H9 (cell line): ENCODE data around the gene FAM193A. TPM values are rescaled to one million over a fixed set of nuclear protein-coding genes. Genes with fewer than 3 reads are reported as not detected.

Experiments used
- DNase-seq: peaks from one replicate; pipeline ENCODE4 v3.0.0-alpha.2; 2017
- H2AFZ ChIP-seq: one replicate; pipeline ENCODE4 v1.6.1; 2013; ENCODE audit warnings: mild to moderate bottlenecking, low read length, control low read depth, moderate library complexity
- H2AK5ac ChIP-seq: 2 replicates; pipeline ENCODE4 v1.6.1; 2013; ENCODE audit warnings: low read length, control low read depth, mixed read lengths; ENCODE audit not compliant: insufficient read length
- H2BK120ac ChIP-seq: one replicate; pipeline ENCODE4 v1.6.1; 2013; ENCODE audit warnings: low read depth, mild to moderate bottlenecking, low read length, control low read depth, inconsistent platforms; ENCODE audit not compliant: poor library complexity, severe bottlenecking
- H2BK12ac ChIP-seq: 2 replicates; pipeline ENCODE4 v1.6.1; 2013; ENCODE audit warnings: low read length, control low read depth, mixed read lengths, low read depth; ENCODE audit not compliant: insufficient read length
- H2BK15ac ChIP-seq: 2 replicates; pipeline ENCODE4 v1.6.1; 2013; ENCODE audit warnings: low read depth, low read length, control low read depth
- H2BK20ac ChIP-seq: one replicate; pipeline ENCODE4 v1.6.1; 2013; ENCODE audit warnings: low read depth, mild to moderate bottlenecking, low read length, control low read depth, inconsistent platforms; ENCODE audit not compliant: poor library complexity, severe bottlenecking
- H2BK5ac ChIP-seq: 2 replicates; pipeline ENCODE4 v1.6.1; 2013; ENCODE audit warnings: low read length, control low read depth, mixed read lengths; ENCODE audit not compliant: insufficient read length
- H3K14ac ChIP-seq: 2 replicates; pipeline ENCODE4 v1.6.1; 2013; ENCODE audit warnings: low read length, control low read depth; ENCODE audit not compliant: insufficient read depth
- H3K18ac ChIP-seq: 2 replicates; pipeline ENCODE4 v1.6.1; 2013; ENCODE audit warnings: low read depth, mild to moderate bottlenecking, mixed read lengths, low read length, control low read depth; ENCODE audit not compliant: insufficient read length
- H3K23ac ChIP-seq: 2 replicates; pipeline ENCODE4 v1.6.1; 2013; ENCODE audit warnings: low read length, control low read depth, mixed read lengths, low read depth; ENCODE audit not compliant: insufficient read length
- H3K23me2 ChIP-seq: 2 replicates; pipeline ENCODE4 v1.6.1; 2013; ENCODE audit warnings: low read depth, mild to moderate bottlenecking, mixed read lengths, low read length, control low read depth; ENCODE audit not compliant: insufficient read length, poor library complexity, severe bottlenecking
- H3K27ac ChIP-seq: 2 replicates; pipeline ENCODE4 v1.5.1; 2013; ENCODE audit warnings: low read length, control low read depth, mixed read lengths, low read depth; ENCODE audit not compliant: insufficient read length
- H3K27me3 ChIP-seq: 2 replicates; pipeline ENCODE4 v1.6.1; 2013; ENCODE audit warnings: low read length, control low read depth, inconsistent platforms; ENCODE audit not compliant: insufficient read depth
- H3K4ac ChIP-seq: 2 replicates; pipeline ENCODE4 v1.6.1; 2013; ENCODE audit warnings: low read depth, mild to moderate bottlenecking, control low read depth, inconsistent platforms, low read length, moderate library complexity
- H3K4me1 ChIP-seq: 2 replicates; pipeline ENCODE4 v1.6.1; 2013; ENCODE audit warnings: low read length, control low read depth, inconsistent platforms; ENCODE audit not compliant: insufficient read depth
- H3K4me2 ChIP-seq: 2 replicates; pipeline ENCODE4 v1.6.1; 2013; ENCODE audit warnings: low read length, control low read depth, mixed read lengths; ENCODE audit not compliant: insufficient read length, insufficient read depth
- H3K56ac ChIP-seq: 2 replicates; pipeline ENCODE4 v1.6.1; 2013; ENCODE audit warnings: low read depth, mild to moderate bottlenecking, mixed read lengths, low read length, control low read depth; ENCODE audit not compliant: insufficient read length
- H3K79me1 ChIP-seq: 2 replicates; pipeline ENCODE4 v1.6.1; 2013; ENCODE audit warnings: low read depth, mild to moderate bottlenecking, moderate library complexity, low read length, control low read depth, inconsistent platforms; ENCODE audit not compliant: insufficient read depth, poor library complexity, severe bottlenecking
- H3K79me2 ChIP-seq: 2 replicates; pipeline ENCODE4 v1.6.1; 2013; ENCODE audit warnings: low read length, control low read depth, inconsistent platforms; ENCODE audit not compliant: insufficient read depth
- H3K9ac ChIP-seq: 2 replicates; pipeline ENCODE4 v1.6.1; 2013; ENCODE audit warnings: low read length, control low read depth, mixed read lengths; ENCODE audit not compliant: insufficient read length; ENCODE audit errors: extremely low read depth
- H3K9me3 ChIP-seq: one replicate; pipeline ENCODE4 v1.6.1; 2013; ENCODE audit warnings: low read depth, low read length, inconsistent platforms; ENCODE audit not compliant: control insufficient read depth
- H3T11ph ChIP-seq: one replicate; pipeline ENCODE4 v1.6.1; 2013; ENCODE audit warnings: mild to moderate bottlenecking, low read length, control low read depth, inconsistent platforms
- H4K20me1 ChIP-seq: one replicate; pipeline ENCODE4 v1.6.1; 2013; ENCODE audit not compliant: control insufficient read depth, insufficient read length, insufficient read depth
- H4K5ac ChIP-seq: 2 replicates; pipeline ENCODE4 v1.6.1; 2013; ENCODE audit warnings: low read depth, mild to moderate bottlenecking, mixed read lengths, low read length, control low read depth; ENCODE audit not compliant: insufficient read length
- H4K8ac ChIP-seq: replicated peaks from 2 replicates; pipeline ENCODE4 v1.6.1; 2013; ENCODE audit warnings: low read length, control low read depth, mixed read lengths, low read depth; ENCODE audit not compliant: insufficient read length
- H4K91ac ChIP-seq: 2 replicates; pipeline ENCODE4 v1.6.1; 2013; ENCODE audit warnings: low read depth, mild to moderate bottlenecking, moderate library complexity, mixed read lengths, low read length, control low read depth; ENCODE audit not compliant: insufficient read length
- H3K27ac Mint-ChIP-seq, 3 experiments: 2 replicates in 2 of 3; 3 replicates in 1 of 3; pipeline ENCODE4 v1.8.0; 2020 to 2021; ENCODE audit warnings: mixed read lengths in 3 of 3, mild to moderate bottlenecking in 1 of 3, moderate library complexity in 1 of 3
- H3K27me3 Mint-ChIP-seq: 2 replicates; pipeline ENCODE4 v1.8.0; 2021; ENCODE audit warnings: low read depth, mild to moderate bottlenecking, moderate library complexity, mixed read lengths
- H3K36me3 Mint-ChIP-seq, 3 experiments: 2 replicates in 2 of 3; 3 replicates in 1 of 3; pipeline ENCODE4 v1.8.0; 2020 to 2021; ENCODE audit warnings: low read depth in 3 of 3, mixed read lengths in 3 of 3; ENCODE audit not compliant: insufficient read depth in 1 of 3
- H3K4me1 Mint-ChIP-seq, 2 experiments: 2 replicates each; pipeline ENCODE4 v1.8.0; 2020; ENCODE audit warnings: mixed read lengths in 2 of 2
- H3K4me3 Mint-ChIP-seq, 2 experiments: 2 replicates in 1 of 2; 3 replicates in 1 of 2; pipeline ENCODE4 v1.8.0; 2020 to 2021; ENCODE audit warnings: mild to moderate bottlenecking in 2 of 2, mixed read lengths in 2 of 2, moderate library complexity in 1 of 2
- H3K9me3 Mint-ChIP-seq, 2 experiments: 2 replicates in 1 of 2; 3 replicates in 1 of 2; pipeline ENCODE4 v1.8.0; 2020; ENCODE audit warnings: mild to moderate bottlenecking in 2 of 2, mixed read lengths in 2 of 2, moderate library complexity in 1 of 2
- WGBS: extraction: QIAGEN DNeasy Blood & Tissue Kit; methylation state at CpG from one replicate; pipeline ENCODE4 v1.1.7; 2013; ENCODE audit warnings: missing lambda C conversion rate, low lambda C conversion rate, mixed read lengths; ENCODE audit not compliant: insufficient read length; ENCODE audit errors: extremely low coverage; 5-methylcytosine and 5-hydroxymethylcytosine counted together
- total RNA-seq: library from RNA; stranded (reverse); gene quantifications from 2 replicates; pipeline ENCODE4 v1.2.1, GENCODE V29; 2021
- TF ChIP-seq, protein P1 (sequence below): fragments of 200-600 bp; sonication (generic); conservative IDR thresholded peaks from 3 replicates; pipeline ENCODE4 v1.8.0; 2021; ENCODE audit warnings: antibody characterized with exemption, mild to moderate bottlenecking

FAM193A gene
- total RNA-seq, 1 experiment from 2014 or later: 36.9 TPM

DNA sequence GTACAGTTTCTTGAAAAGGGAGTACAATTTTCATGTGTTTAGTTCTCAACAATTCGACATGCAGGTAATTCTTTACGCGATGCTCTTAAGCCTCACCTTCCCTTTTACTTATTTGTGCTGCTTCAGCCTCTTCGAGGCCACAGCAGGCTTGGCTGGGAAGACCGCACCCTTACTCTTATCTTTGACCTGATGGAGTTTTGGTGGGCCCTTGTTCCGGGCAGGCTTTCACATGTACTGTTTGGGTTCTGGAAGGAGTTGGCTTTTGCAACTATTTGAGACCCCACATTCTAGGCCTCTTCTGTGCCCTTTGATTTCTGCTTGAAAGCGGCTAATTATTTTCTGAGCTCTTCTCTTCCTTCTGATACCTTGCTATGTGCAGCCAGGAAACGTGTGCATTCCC lies 60.2 kb downstream of the FAM193A start:
- no peaks in the 10 kb centered on the region for H3K23me2 ChIP-seq
- no peak for DNase-seq
- no peak overlapping the region for H2BK20ac ChIP-seq
- peaks cover 5% of the 10 kb centered on the region for H4K20me1 ChIP-seq
- no peak overlapping the region for H4K5ac ChIP-seq
- peaks cover 65 to 71% of the 10 kb centered on the region in 2 experiments for H3K4me1 Mint-ChIP-seq
- TF ChIP-seq, protein P1, sequence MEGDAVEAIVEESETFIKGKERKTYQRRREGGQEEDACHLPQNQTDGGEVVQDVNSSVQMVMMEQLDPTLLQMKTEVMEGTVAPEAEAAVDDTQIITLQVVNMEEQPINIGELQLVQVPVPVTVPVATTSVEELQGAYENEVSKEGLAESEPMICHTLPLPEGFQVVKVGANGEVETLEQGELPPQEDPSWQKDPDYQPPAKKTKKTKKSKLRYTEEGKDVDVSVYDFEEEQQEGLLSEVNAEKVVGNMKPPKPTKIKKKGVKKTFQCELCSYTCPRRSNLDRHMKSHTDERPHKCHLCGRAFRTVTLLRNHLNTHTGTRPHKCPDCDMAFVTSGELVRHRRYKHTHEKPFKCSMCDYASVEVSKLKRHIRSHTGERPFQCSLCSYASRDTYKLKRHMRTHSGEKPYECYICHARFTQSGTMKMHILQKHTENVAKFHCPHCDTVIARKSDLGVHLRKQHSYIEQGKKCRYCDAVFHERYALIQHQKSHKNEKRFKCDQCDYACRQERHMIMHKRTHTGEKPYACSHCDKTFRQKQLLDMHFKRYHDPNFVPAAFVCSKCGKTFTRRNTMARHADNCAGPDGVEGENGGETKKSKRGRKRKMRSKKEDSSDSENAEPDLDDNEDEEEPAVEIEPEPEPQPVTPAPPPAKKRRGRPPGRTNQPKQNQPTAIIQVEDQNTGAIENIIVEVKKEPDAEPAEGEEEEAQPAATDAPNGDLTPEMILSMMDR: no peak
- H3K9me3 ChIP-seq: no peaks in the 10 kb centered on the region
- peak overlapping the region in 1 of 2 experiments; percentile 33; a peak in 2 of 5 replicates for H3K4me3 Mint-ChIP-seq
- peaks cover 33% of the 10 kb centered on the region; the same call in 1 of the 2 replicates for H3K79me2 ChIP-seq
- no peak overlapping the region for H2AFZ ChIP-seq
- H3K27ac Mint-ChIP-seq: peak overlapping the region; percentile 95 to 97 (median 95)
- peaks cover 8% of the 10 kb centered on the region for H3K79me1 ChIP-seq
- H3T11ph ChIP-seq: no peak overlapping the region
- H3K27ac ChIP-seq: peak overlapping the region; percentile 87
- no peak overlapping the region for H2AK5ac ChIP-seq
- no peak overlapping the region for H3K56ac ChIP-seq
- H3K27me3 ChIP-seq: no peaks in the 10 kb centered on the region
- H3K18ac ChIP-seq: no peak overlapping the region
- H4K91ac ChIP-seq: no peak overlapping the region
- no peaks in the 10 kb centered on the region for H3K9me3 Mint-ChIP-seq
- no peak overlapping the region for H2BK15ac ChIP-seq
- H3K4me1 ChIP-seq: peaks cover 18% of the 10 kb centered on the region
- peaks cover 14 to 31% (median 15%) of the 10 kb centered on the region in 3 experiments; a peak in 6 of 7 replicates for H3K36me3 Mint-ChIP-seq
- no peak overlapping the region for H4K8ac ChIP-seq
- H3K23ac ChIP-seq: no peak overlapping the region
- H3K4ac ChIP-seq: no peak overlapping the region
- no peak overlapping the region for H3K4me2 ChIP-seq
- H2BK12ac ChIP-seq: no peak overlapping the region
- H3K14ac ChIP-seq: no peak overlapping the region
- no peak overlapping the region for H2BK5ac ChIP-seq
- no peak overlapping the region for H2BK120ac ChIP-seq
- no peak overlapping the region for H3K9ac ChIP-seq
- H3K27me3 Mint-ChIP-seq: no peaks in the 10 kb centered on the region
- WGBS: no CpG with 5 or more reads among the region's 8 CpGs
